GM19455 (cell line): Measurements from ENCODE around the gene COPS3.
A peak's percentile ranks its signal among the peaks of the same experiment; 100 is the strongest.
"Not testable (repeated sequence)": the region's sequence is repeated elsewhere in the genome, so short reads cannot be mapped to it uniquely, and the experiment has no call there.

Experiments
- ATAC-seq: cut with Tn5 transposase; IDR thresholded peaks from one replicate; pipeline ENCODE4 v1.9.1; 2021; ENCODE audit not compliant: unreplicated experiment

COPS3 gene

DNA sequence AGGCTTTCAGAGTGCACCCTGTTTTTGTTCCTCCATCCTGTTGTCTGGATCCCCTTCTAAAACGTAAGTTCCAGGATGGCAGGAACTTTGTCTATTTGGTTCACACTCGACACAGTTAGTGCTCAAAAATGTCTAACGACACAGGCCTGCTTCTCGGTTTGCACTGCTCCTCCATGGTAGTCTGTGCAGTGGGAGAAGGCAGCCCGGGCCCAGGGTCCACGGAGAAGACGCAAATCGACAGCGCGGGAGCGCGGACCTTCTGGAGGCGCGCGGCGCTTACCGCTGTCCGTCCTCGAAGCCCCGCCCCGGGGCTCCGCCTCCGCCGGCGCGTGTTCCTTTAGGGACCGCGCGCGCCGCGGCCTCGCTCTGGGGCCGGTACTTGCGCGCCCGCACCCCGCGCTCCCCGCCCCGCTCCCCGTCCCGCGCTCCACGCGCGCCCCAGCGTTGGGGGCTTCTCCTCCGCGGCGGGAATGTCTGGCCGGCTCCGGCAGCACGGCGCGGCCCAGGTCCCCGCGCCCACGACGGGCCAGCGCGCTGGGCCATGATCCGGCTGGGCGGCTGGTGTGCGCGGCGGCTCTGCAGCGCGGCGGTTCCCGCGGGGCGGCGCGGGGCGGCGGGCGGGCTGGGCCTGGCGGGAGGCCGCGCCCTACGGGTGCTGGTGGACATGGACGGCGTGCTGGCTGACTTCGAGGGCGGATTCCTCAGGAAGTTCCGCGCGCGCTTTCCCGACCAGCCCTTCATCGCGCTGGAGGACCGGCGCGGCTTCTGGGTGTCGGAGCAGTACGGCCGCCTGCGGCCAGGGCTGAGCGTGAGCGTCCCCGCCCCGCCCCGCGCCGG lies 22.2 kb upstream of the COPS3 start, which contains the start of gene NT5M:
TSS of gene NT5M (plus strand) at position 364 of the 837 bp plus-strand sequence. CDS start at position 542, 178 bp downstream.
- peak; percentile 61 for ATAC-seq

GRCh38 chr17:17301659-17302058 lies 20.6 kb upstream of the COPS3 start:
- ATAC-seq: not testable (repeated sequence)

DNA sequence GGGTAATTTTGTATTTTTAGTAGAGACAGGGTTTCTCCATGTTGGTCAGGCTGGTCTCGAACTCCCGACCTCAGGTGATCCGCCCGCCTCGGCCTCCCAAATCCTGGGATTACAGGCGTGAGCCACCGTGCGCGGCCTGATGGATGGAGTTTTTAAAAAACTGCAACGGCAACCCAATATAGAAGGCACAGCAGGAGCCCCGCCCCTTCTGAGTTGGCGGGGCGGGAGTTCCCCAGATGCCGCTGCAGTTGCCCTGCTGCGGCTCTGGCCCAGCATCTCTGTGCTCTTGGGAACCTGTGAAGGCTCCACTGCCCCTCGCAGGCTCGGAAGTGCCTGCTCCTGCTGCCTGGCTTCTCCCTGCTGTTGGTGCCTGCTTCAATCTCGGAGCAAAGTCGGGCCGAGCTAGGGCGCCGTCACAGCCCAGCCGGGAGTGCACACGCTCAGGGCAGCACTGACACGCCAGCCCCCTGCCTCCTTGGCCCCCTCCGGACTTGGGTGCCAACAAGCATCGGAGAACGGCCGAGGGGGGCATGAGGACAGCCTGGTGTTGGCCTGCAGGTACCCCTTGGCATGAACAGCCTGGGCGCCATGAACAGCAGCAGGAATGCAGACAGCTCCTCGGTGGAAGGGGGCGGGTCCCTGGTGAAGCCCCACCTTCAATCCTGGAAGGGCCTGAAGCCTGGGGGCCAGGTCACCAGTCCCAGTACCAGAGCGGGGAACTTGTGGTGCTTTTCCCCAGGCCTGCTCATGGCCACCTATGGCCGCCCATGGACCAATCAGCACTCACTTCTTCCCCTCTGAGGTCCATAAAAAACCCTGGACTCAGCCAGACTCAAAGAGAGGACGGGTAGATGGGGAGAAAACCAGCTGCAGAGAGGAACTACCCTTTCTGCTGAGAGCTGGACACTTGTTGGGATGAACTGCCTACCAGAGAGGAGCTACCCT lies 19.9 kb upstream of the COPS3 start:
- ATAC-seq: no peak

DNA sequence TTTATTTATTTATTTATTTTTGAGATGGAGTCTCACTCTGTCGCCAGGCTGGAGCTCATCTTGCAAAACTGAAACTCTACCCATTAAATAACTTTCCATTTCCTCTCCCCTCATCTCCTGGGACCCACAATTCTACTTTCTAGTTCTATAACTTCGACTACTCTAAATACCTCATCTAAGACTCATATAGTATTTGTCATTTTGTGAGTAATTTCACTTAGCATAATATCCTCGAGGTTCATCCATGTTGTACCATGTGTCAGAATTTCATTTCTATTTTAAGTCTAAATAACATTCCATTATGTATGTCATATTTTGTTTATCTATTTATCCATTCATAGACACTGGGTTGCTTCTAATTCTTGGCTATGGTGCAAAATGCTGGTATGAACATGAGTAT lies 17.1 kb upstream of the COPS3 start:
- no peak for ATAC-seq

DNA sequence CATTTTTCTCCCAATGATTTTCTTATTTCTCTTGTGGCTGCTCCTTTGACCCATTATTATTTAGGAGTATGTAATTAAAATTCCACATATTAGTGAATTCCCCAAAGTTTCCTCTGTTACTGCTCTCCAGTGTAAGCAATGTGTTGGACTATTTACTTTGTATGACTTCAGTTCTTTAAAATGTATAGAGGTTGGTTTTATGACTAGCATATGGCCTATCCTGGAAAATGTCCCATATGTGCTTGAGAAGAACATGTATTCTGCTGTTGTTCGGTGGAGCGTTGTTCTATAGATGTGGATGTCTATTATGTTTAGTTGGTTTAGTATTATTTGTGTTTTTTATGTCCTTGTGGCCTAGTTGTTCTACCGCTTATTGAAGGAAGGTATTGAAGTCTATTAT lies 16.2 kb upstream of the COPS3 start:
- ATAC-seq: no peak

- no peak for ATAC-seq
Measured at GRCh38 chr17:17295141-17295540, 14.1 kb upstream of the COPS3 start.

DNA sequence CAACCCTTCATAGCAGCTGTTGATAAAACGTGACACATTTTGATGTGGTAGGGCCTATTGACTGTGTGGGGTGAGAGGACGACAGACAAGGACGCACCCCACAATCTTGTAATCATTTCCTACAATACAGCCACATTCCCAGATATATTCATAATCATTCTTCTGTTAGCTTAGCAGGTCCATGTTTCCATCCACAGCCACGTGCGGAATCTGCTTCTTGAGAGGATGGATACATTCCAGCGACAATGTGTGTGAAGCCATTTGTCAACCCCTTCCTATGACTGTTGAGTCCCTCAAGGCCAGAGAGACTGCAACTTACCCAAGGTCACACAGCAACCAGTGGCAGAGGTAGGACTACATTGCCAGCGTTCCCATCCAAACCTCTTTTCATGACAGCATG lies 8.7 kb upstream of the COPS3 start:
- no peak for ATAC-seq

- ATAC-seq: no peak
Measured at GRCh38 chr17:17289086-17289485, 8.0 kb upstream of the COPS3 start.

- ATAC-seq: no peak
Measured at GRCh38 chr17:17285951-17286350, 4.9 kb upstream of the COPS3 start.

- ATAC-seq: no peak
Measured at GRCh38 chr17:17279316-17279715, 1.7 kb downstream of the COPS3 start.

- not testable (repeated sequence) for ATAC-seq
Measured at GRCh38 chr17:17277431-17277830, 3.6 kb downstream of the COPS3 start.

GRCh38 chr17:17275971-17276370 lies 5.1 kb downstream of the COPS3 start:
- no peak for ATAC-seq

DNA sequence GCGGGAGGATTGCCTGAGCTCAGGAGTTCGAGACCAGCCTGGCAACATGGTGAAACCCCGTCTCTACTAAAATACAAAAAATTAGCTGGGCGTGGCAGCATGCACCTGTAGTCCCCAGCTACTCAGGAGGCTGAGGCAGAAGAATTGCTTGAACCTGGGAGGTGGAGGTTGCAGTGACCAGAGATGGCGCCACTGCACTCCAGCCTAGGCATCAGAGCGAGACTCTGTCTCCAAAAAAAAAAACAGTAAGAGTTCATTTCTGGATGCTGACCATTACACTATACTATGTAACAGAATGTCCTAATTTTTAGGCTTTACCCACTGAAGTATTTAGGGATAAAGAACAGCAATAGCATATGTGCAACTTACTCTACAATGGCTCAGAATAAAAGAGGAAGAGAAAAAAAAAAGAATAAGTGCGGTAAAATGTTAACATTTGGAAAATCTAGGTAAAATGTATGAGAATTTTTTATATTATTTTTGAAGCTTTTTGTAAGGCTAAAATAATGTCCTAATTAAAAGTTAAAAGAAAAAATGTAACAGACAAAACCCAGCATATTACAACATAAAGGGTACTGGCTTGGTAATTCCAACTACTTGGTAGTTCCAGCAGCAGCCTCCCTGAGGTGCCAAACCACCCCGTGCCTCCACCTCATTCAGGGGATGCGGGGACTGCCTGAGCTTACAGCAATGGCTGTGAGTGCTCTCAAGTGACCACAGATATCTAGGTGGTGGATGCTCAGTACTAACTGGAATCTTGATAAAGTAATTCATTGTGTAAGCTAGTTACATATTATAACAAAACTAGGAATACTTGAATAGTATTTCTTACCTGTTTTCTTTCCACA lies 10.9 kb downstream of the COPS3 start:
- no peak for ATAC-seq

- ATAC-seq: no peak
Measured at GRCh38 chr17:17264430-17264829, 16.6 kb downstream of the COPS3 start.

GRCh38 chr17:17258998-17259397 lies 22.0 kb downstream of the COPS3 start:
- no peak for ATAC-seq

- no peak for ATAC-seq
Measured at GRCh38 chr17:17258011-17258410, 23.0 kb downstream of the COPS3 start.

DNA sequence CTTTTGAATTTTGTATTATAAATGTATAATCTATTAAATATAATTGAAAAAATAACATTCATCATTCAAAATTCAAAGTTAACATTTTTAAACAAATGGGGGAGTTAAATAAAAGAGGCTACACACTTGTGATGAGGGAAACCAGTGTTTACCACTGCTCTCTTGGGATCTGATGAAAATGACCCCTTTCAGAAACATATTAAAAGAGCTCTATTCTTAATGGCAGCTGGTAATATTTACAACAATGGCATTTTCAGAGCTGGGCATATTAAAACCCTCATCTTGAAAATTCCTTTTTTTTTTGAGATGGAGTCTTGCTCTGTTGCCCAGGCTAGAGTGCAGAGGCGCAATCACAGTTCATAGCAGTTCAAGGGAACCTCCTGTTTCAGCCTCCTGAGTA lies 24.7 kb downstream of the COPS3 start:
- ATAC-seq: no peak

- ATAC-seq: not testable (repeated sequence)
Measured at GRCh38 chr17:17255689-17256088, 25.4 kb downstream of the COPS3 start.

DNA sequence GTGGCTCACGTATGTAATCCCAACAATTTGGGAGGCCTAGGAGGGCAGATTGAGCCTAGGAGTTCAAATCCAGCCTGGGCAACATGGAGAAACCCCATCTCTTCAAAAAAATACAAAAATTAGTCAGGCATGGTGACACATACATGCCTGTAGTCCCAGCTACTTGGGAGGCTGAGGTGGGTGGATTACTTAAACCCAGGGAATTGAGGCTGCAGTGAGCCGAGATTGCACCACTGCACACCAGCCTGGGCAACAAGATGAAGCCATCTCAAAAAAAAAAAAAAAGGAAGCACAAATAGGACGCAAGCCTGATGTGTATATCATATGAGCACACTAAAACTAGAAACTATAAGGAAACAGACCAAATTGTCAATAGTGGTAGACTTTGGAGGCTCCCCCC lies 27.0 kb downstream of the COPS3 start:
- ATAC-seq: no peak

DNA sequence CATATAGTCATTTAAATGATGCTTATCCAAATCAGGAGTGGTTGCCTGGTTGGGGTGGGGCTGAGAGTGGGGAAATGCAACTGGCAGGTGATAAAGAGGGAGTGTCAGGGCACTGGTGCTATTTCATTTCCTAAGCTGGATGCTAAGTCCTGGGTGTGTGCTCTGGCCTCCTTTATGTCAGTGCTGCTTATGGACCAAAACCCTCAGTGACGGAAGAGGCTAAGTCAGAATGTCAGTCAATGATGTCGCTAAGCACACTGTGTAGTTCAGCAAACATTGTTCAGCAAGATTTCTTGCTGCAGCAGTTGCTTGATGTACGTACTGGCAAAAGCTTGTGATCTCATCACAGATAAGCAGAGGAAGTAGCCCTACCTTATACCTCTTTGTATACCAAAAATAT lies 27.6 kb downstream of the COPS3 start:
- no peak for ATAC-seq

- no peak for ATAC-seq
Measured at GRCh38 chr17:17252149-17252661, 28.8 kb downstream of the COPS3 start.
